Mucosa of descending colon (tissue), 3 donors: ENCODE results near the gene REELD1. TPM values are rescaled to one million over a fixed set of nuclear protein-coding genes. Genes with fewer than 3 reads are reported as not detected.

Experiments used
- ATAC-seq: fragments of 200-7000 bp; cut with Tn5 transposase; one replicate; pipeline ENCODE4 v1.9.1; 2020; ENCODE audit warnings: mild to moderate bottlenecking, moderate library complexity
- DNase-seq, 3 donors: peaks; one replicate each; pipeline ENCODE4 v3.0.0-alpha.2; 2020
- H3K36me3 ChIP-seq: fragments of 200-600 bp; one replicate; pipeline ENCODE4 v1.8.0; 2021; ENCODE audit warnings: low read depth, mild to moderate bottlenecking
- H3K4me1 ChIP-seq: fragments of 200-600 bp; one replicate; pipeline ENCODE4 v1.8.0; 2021; ENCODE audit warnings: low read depth, mild to moderate bottlenecking
- H3K4me3 ChIP-seq: fragments of 200-600 bp; one replicate; pipeline ENCODE4 v1.8.0; 2021; ENCODE audit warnings: mild to moderate bottlenecking
- H3K9me3 ChIP-seq: fragments of 200-600 bp; one replicate; pipeline ENCODE4 v1.8.0; 2021; ENCODE audit warnings: mild to moderate bottlenecking
- CTCF ChIP-seq: fragments of 200-600 bp; IDR thresholded peaks from one replicate; pipeline ENCODE4 v1.8.0; 2022; ENCODE audit warnings: antibody characterized with exemption, mild to moderate bottlenecking
- intact Hi-C, 2 donors: fragments of 100-400 bp; cut with DNase I in 1 of 2; cut with micrococcal nuclease in 1 of 2; formaldehyde crosslinking; loops; one replicate each; pipeline versions ENCODE4 v1.11.0 to v1.11.1; 2022; cut with DNase I, micrococcal nuclease
- total RNA-seq, 3 donors: library from RNA; stranded (reverse); fragmentation: NEBNext Ultra II Directional in 2 of 3; extraction: Animal tissue kit (Norgen Biotek cat#: 25700) in 2 of 3; gene quantifications; one replicate each; pipeline versions ENCODE4 v1.2.1 to v1.2.4, GENCODE V29; 2021 to 2023
- donor health status: DM: no; HTN: no; CAD: no; lungs with moderate emphysema.
- donor health status: DM: no; HTN: no; CAD: no.
- donor health status: DM: no; HTN: yes; CAD: no.

REELD1 gene
- total RNA-seq, 3 donors from 2014 or later: 0.29 to 0.31 TPM; not detected in 1

- Histone ChIP-seq H3K4me3 (no peak overlapping the region), H3K36me3 (no peaks in the 10 kb centered on the region), H3K4me1 (no peaks in the 10 kb centered on the region), H3K9me3 (no peaks in the 10 kb centered on the region)
- DNase-seq (no peak), ATAC-seq (no peak)
- no peak for TF ChIP-seq CTCF
- intact Hi-C loops: no loop called here
Measured at GRCh38 chr4:146267826-146268225, 53.5 kb downstream of the REELD1 start.

DNA sequence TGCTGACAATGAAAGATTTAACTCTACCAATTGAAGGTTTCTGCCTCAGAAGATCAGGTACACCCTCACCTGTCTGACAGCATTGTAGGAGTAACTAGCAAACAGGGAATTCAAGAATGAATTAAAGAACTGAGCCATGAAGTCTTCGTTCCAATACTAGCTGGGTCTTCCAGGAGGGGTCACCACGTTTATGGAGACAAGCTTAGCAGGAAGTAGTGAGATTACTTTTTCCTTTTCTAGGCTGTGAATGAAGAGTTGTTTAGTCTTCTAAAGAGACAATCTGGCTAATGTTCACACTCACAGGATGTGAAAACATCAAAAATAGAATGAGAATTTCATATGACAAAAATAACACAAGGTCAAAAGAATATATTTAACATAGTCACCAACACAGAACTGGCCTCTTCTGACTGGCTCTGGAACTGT lies 54.9 kb downstream of the REELD1 start:
- H3K9me3 ChIP-seq: no peaks in the 10 kb centered on the region
- intact Hi-C loops: no loop called here
- ATAC-seq: no peak
- H3K4me1 ChIP-seq: no peaks in the 10 kb centered on the region
- no peaks in the 10 kb centered on the region for H3K36me3 ChIP-seq
- no peak for DNase-seq
- no peak overlapping the region for H3K4me3 ChIP-seq
- TF ChIP-seq CTCF: no peak

DNA sequence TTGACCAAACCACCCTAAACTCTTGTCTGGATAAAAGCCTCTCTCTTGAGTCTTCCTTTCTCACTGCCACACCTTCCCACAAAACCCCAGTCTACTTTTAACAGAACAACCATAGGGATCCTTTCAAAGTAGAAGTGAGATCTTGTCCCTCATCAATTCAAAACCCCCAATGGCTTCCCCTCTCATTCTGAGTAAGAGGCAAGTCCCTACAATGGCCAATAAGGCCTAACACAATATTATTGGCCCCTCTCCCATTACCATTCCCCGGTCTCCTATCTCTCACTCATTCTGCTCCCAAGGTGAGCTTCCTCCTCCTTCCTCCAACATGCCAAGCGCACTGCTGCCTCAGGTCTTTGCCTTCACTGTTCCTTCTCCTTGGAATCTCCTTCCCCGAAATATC lies 57.1 kb downstream of the REELD1 start:
- DNase-seq (no peak), ATAC-seq (no peak)
- TF ChIP-seq CTCF: no peak
- intact Hi-C loops: no loop called here
- Histone ChIP-seq H3K9me3 (no peaks in the 10 kb centered on the region), H3K4me1 (no peaks in the 10 kb centered on the region), H3K4me3 (no peak overlapping the region), H3K36me3 (no peaks in the 10 kb centered on the region)

GRCh38 chr4:146273204-146273901 lies 59.0 kb downstream of the REELD1 start:
- no peaks in the 10 kb centered on the region for H3K9me3 ChIP-seq
- no peaks in the 10 kb centered on the region for H3K36me3 ChIP-seq
- intact Hi-C loops: no loop called here
- no peak for ATAC-seq
- no peak overlapping the region for H3K4me3 ChIP-seq
- TF ChIP-seq CTCF: no peak
- DNase-seq: no peak
- H3K4me1 ChIP-seq: no peaks in the 10 kb centered on the region

DNA sequence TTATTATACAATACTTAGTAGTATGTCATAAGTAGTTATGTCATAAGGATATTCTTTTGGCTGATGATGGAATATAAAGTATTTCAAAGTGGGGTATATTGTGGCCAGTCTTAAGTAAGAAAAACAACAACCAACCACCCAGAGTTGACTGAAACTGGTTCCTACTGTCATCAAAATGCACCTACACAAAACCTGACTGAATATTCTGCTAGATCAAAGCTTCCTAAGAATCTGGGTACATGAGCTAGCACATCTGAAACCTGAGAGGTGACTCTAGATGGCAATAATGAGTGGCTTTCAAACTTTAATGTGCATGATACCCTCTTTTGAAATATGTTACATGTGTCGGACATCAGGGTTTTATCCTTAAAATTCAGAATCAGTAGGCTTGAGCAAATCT lies 60.4 kb downstream of the REELD1 start:
- no peak for ATAC-seq
- TF ChIP-seq CTCF: no peak

GRCh38 chr4:146275370-146275769 lies 61.0 kb downstream of the REELD1 start:
- peak in 1 of 3 donors; percentile 12 for DNase-seq
- no peaks in the 10 kb centered on the region for H3K36me3 ChIP-seq
- ATAC-seq: peak; percentile 84
- H3K4me3 ChIP-seq: no peak overlapping the region
- H3K9me3 ChIP-seq: no peaks in the 10 kb centered on the region
- intact Hi-C loops: no loop called here
- H3K4me1 ChIP-seq: no peaks in the 10 kb centered on the region
- TF ChIP-seq CTCF: no peak

More for the DNA sequence above, 60.4 kb downstream of the REELD1 start:
- no peak overlapping the region for H3K4me3 ChIP-seq
- intact Hi-C loops: no loop called here
- no peaks in the 10 kb centered on the region for H3K36me3 ChIP-seq
- no peaks in the 10 kb centered on the region for H3K4me1 ChIP-seq
- H3K9me3 ChIP-seq: no peaks in the 10 kb centered on the region
- DNase-seq: no peak
